IMR-90 (cell line): ENCODE results near the gene HIGD2A. TPM values are rescaled to one million over a fixed set of nuclear protein-coding genes. Genes with fewer than 3 reads are reported as not detected.

Experiments used
- ATAC-seq: fragments of 200-7000 bp; cut with Tn5 transposase; 2 replicates; pipeline ENCODE4 v1.9.1; 2020; ENCODE audit warnings: low read depth, mild to moderate bottlenecking, moderate library complexity
- BruUV-seq: library from RNA; stranded (reverse); fragments of 400-500 nt; replicated peaks from 2 replicates; lab custom pipeline; 2021; lab: Mats Ljungman, UMichigan
- CTCF ChIA-PET: fragments of 300-600 bp; formaldehyde crosslinking; extraction: SDS; loops from one replicate; lab custom pipeline; 2021; ENCODE audit warnings: antibody characterized with exemption; lab: Yijun Ruan, JAX
- POLR2A ChIA-PET: fragments of 300-600 bp; sonication (Branson Sonifier 250); formaldehyde crosslinking; loops from one replicate; lab custom pipeline; 2022; ENCODE audit warnings: antibody characterized with exemption; ENCODE audit not compliant: unreplicated experiment; lab: Charles Lee
- DNase-seq: peaks from one replicate; pipeline ENCODE4 v3.0.0; 2013
- H2AFZ ChIP-seq: replicated peaks from 2 replicates; pipeline ENCODE3; 2013; ENCODE audit warnings: low read length, mild to moderate bottlenecking; ENCODE audit not compliant: poor library complexity
- H2AK5ac ChIP-seq: 2 replicates; pipeline ENCODE4 v1.6.1; 2013; ENCODE audit warnings: low read depth, low read length, inconsistent platforms
- H2AK9ac ChIP-seq: replicated peaks from 2 replicates; pipeline ENCODE3; 2013; ENCODE audit warnings: mild to moderate bottlenecking, low read depth, low read length, moderate library complexity; ENCODE audit not compliant: poor library complexity
- H2BK120ac ChIP-seq: 2 replicates; pipeline ENCODE4 v1.6.1; 2013; ENCODE audit warnings: low read depth, low read length, inconsistent platforms
- H2BK15ac ChIP-seq: 3 replicates; pipeline ENCODE4 v1.6.1; 2013; ENCODE audit warnings: low read depth, low read length, inconsistent platforms
- H2BK20ac ChIP-seq: 2 replicates; pipeline ENCODE4 v1.6.1; 2013; ENCODE audit warnings: low read depth, mild to moderate bottlenecking, inconsistent platforms, low read length, moderate library complexity
- H2BK5ac ChIP-seq: 2 replicates; pipeline ENCODE4 v1.6.1; 2013; ENCODE audit warnings: mild to moderate bottlenecking, low read depth, low read length, inconsistent platforms; ENCODE audit not compliant: poor library complexity, severe bottlenecking
- H3K14ac ChIP-seq: replicated peaks from 2 replicates; pipeline ENCODE4 v1.6.1; 2013; ENCODE audit warnings: low read depth, low read length, inconsistent platforms
- H3K18ac ChIP-seq: 2 replicates; pipeline ENCODE4 v1.6.1; 2013; ENCODE audit warnings: low read depth, low read length, control low read depth
- H3K23ac ChIP-seq: 2 replicates; pipeline ENCODE4 v1.6.1; 2013; ENCODE audit warnings: low read depth, low read length, inconsistent platforms
- H3K27ac ChIP-seq: 2 replicates; pipeline ENCODE4 v1.5.1; 2013; ENCODE audit warnings: mild to moderate bottlenecking, control low read depth, low read length; ENCODE audit not compliant: insufficient read depth
- H3K27me3 ChIP-seq: 2 replicates; pipeline ENCODE4 v1.6.1; 2013; ENCODE audit warnings: low read length; ENCODE audit not compliant: control insufficient read depth, insufficient read depth
- H3K36me3 ChIP-seq: 2 replicates; pipeline ENCODE4 v1.6.1; 2013; ENCODE audit warnings: low read length, mixed read lengths; ENCODE audit not compliant: control insufficient read depth, insufficient read depth
- H3K4ac ChIP-seq: 2 replicates; pipeline ENCODE4 v1.6.1; 2013; ENCODE audit warnings: low read depth, low read length, inconsistent platforms
- H3K4me1 ChIP-seq: 2 replicates; pipeline ENCODE4 v1.6.1; 2013; ENCODE audit warnings: low read length, mixed read lengths; ENCODE audit not compliant: control insufficient read depth, insufficient read depth
- H3K4me2 ChIP-seq: 2 replicates; pipeline ENCODE4 v1.6.1; 2013; ENCODE audit warnings: low read depth, mild to moderate bottlenecking, control low read depth, low read length, moderate library complexity
- H3K4me3 ChIP-seq: 2 replicates; pipeline ENCODE4 v1.5.1; 2013; ENCODE audit warnings: low read depth, mild to moderate bottlenecking, control low read depth, low read length, moderate library complexity; ENCODE audit not compliant: insufficient read depth
- H3K56ac ChIP-seq: 2 replicates; pipeline ENCODE4 v1.6.1; 2013; ENCODE audit warnings: low read length, inconsistent platforms; ENCODE audit not compliant: insufficient read depth; ENCODE audit errors: extremely low read depth
- H3K79me1 ChIP-seq, 2 experiments: 2 replicates each; pipeline ENCODE4 v1.6.1; 2013; ENCODE audit warnings: low read length in 2 of 2, inconsistent platforms in 1 of 2, low read depth in 1 of 2
- H3K9ac ChIP-seq: 2 replicates; pipeline ENCODE4 v1.6.1; 2013; ENCODE audit warnings: low read depth, low read length, control low read depth
- H3K9me1 ChIP-seq: 2 replicates; pipeline ENCODE4 v1.6.1; 2013; ENCODE audit warnings: low read length, inconsistent platforms; ENCODE audit not compliant: insufficient read depth
- H3K9me3 ChIP-seq: 2 replicates; pipeline ENCODE4 v1.6.1; 2013; ENCODE audit warnings: low read length; ENCODE audit not compliant: control insufficient read depth, insufficient read depth
- H4K20me1 ChIP-seq: 2 replicates; pipeline ENCODE4 v1.6.1; 2013; ENCODE audit warnings: low read length, inconsistent platforms; ENCODE audit not compliant: insufficient read depth
- H4K5ac ChIP-seq: 2 replicates; pipeline ENCODE4 v1.6.1; 2013; ENCODE audit warnings: mild to moderate bottlenecking, low read depth, low read length, control low read depth
- H4K8ac ChIP-seq, 2 experiments: 2 replicates each; pipeline ENCODE4 v1.6.1; 2013; ENCODE audit warnings: low read depth in 2 of 2, low read length in 2 of 2, control low read depth in 1 of 2, inconsistent platforms in 1 of 2
- H4K91ac ChIP-seq: 2 replicates; pipeline ENCODE4 v1.6.1; 2013; ENCODE audit warnings: low read depth, low read length, inconsistent platforms; ENCODE audit not compliant: insufficient read depth
- BHLHE40 ChIP-seq: fragments of 150-350 bp; IDR thresholded peaks from 2 replicates; pipeline ENCODE4 v1.6.1; 2016; ENCODE audit warnings: mild to moderate bottlenecking, low read depth, low read length
- CEBPB ChIP-seq: IDR thresholded peaks from 2 replicates; pipeline ENCODE4 v1.6.1; 2012; ENCODE audit warnings: low read depth, low read length, improper control_type of control experiment
- CHD1 ChIP-seq: IDR thresholded peaks from 2 replicates; pipeline ENCODE4 v1.6.1; 2012; ENCODE audit warnings: low read depth, low read length, improper control_type of control experiment
- FOS ChIP-seq: fragments of 150-350 bp; IDR thresholded peaks from 2 replicates; pipeline ENCODE4 v1.6.1; 2016; ENCODE audit warnings: low read depth, low read length
- MAFK ChIP-seq: IDR thresholded peaks from 2 replicates; pipeline ENCODE4 v1.6.1; 2012; ENCODE audit warnings: low read depth, low read length, improper control_type of control experiment
- MAZ ChIP-seq: IDR thresholded peaks from 2 replicates; pipeline ENCODE4 v1.6.1; 2012; ENCODE audit warnings: low read depth, mild to moderate bottlenecking, low read length, improper control_type of control experiment, moderate library complexity, borderline replicate concordance
- MXI1 ChIP-seq: IDR thresholded peaks from 2 replicates; pipeline ENCODE4 v1.6.1; 2012; ENCODE audit warnings: low read depth, mild to moderate bottlenecking, low read length, moderate library complexity, borderline replicate concordance
- NFE2L2 ChIP-seq: fragments of 150-350 bp; IDR thresholded peaks from 2 replicates; pipeline ENCODE4 v1.6.1; 2016; ENCODE audit warnings: low read depth, mild to moderate bottlenecking, low read length
- POLR2A ChIP-seq: IDR thresholded peaks from 2 replicates; pipeline ENCODE4 v1.6.1; 2012; ENCODE audit warnings: mild to moderate bottlenecking, low read depth, low read length
- RAD21 ChIP-seq: IDR thresholded peaks from 2 replicates; pipeline ENCODE4 v1.6.1; 2012; ENCODE audit warnings: low read length, improper control_type of control experiment
- RCOR1 ChIP-seq: IDR thresholded peaks from 2 replicates; pipeline ENCODE4 v1.6.1; 2012; ENCODE audit warnings: mild to moderate bottlenecking, low read length, improper control_type of control experiment; ENCODE audit not compliant: insufficient replicate concordance
- RFX5 ChIP-seq: IDR thresholded peaks from 2 replicates; pipeline ENCODE4 v1.8.0; 2012; ENCODE audit warnings: low read depth, mild to moderate bottlenecking, low read length, moderate library complexity
- SMC3 ChIP-seq: fragments of 150-350 bp; IDR thresholded peaks from 2 replicates; pipeline ENCODE4 v1.6.1; 2016; ENCODE audit warnings: low read depth, mild to moderate bottlenecking, antibody characterized with exemption, low read length, moderate library complexity
- WGBS, 2 experiments: methylation state at CpG; one replicate each; pipeline versions ENCODE4 v1.1.5 to v1.1.7; 2013; ENCODE audit warnings: missing lambda C conversion rate in 2 of 2; ENCODE audit not compliant: insufficient read length in 1 of 2; ENCODE audit errors: extremely low coverage in 2 of 2; 5-methylcytosine and 5-hydroxymethylcytosine counted together
- dilution Hi-C: fragments of 300-500 bp; cut with HindIII; formaldehyde crosslinking; loops from one replicate; pipeline ENCODE4 v1.14.3; 2018; ENCODE audit warnings: low sequenced_read_pairs; ENCODE audit not compliant: unreplicated experiment
- in situ Hi-C: fragments of 300-500 bp; cut with MboI; formaldehyde crosslinking; loops from 3 replicates; pipeline ENCODE4 v1.14.3; 2019; ENCODE audit warnings: low sequenced_read_pairs, inconsistent platforms, mixed read lengths
- intact Hi-C: fragments of 100-400 bp; cut with micrococcal nuclease; formaldehyde crosslinking; loops from 2 replicates; pipeline ENCODE4 v1.10.0; 2022
- polyA plus RNA-seq, 3 experiments: library from polyadenylated mRNA; depleted of rRNA; stranded (reverse); fragments of >200 nt; gene quantifications; 2 replicates each; pipeline ENCODE4 v1.2.3, GENCODE V29; 2012; ENCODE audit warnings: low replicate concordance in 1 of 3
- total RNA-seq: library from RNA; depleted of rRNA; stranded (reverse); fragments of >200 nt; gene quantifications from 2 replicates; pipeline ENCODE4 v1.2.3, GENCODE V29; 2012
- TF ChIP-seq, protein P1 (sequence below): fragments of 150-350 bp; IDR thresholded peaks from 2 replicates; pipeline ENCODE4 v1.6.1; 2017; ENCODE audit warnings: mild to moderate bottlenecking, antibody characterized with exemption, low read length, low read depth
- TF ChIP-seq, protein P2 (sequence below): fragments of 150-350 bp; IDR thresholded peaks from 2 replicates; pipeline ENCODE4 v1.6.1; 2016; ENCODE audit warnings: low read depth, mild to moderate bottlenecking, low read length, moderate library complexity, borderline replicate concordance
- TF ChIP-seq, protein P3 (sequence below): conservative IDR thresholded peaks from 2 replicates; pipeline ENCODE4 v1.5.1; 2012; ENCODE audit warnings: mild to moderate bottlenecking, low read depth, low read length, improper control_type of control experiment

Gene HIGD2A
- total and polyA plus RNA-seq, 2 of the 4 experiments (the other 2 are of a cell fraction), result 35.0 to 131 TPM

DNA sequence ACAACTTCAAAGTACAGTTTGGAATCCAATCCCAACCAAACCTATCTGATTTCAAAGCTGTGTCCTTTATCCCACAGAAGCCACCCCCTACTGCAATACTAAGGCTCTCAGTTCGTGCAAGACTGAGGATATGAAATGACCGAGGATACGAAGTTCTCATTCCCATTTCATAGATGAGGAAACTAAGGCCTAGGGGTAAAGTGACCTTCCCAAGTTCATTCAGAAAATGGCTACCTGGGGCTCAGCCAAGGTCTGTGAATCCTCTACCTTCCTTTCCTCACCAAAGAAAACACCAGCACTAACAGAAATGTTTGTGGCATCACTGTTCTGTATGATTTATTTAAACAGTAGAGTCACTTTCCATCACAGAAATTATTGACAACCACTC is 32.4 kb upstream of the HIGD2A start:
- Histone ChIP-seq H3K18ac (no peak overlapping the region), H3K27ac (no peak overlapping the region), H2BK20ac (no peak overlapping the region), H2AFZ (no peak overlapping the region), H3K79me1 (peaks cover 38 to 55% of the 10 kb centered on the region in 2 experiments), H3K14ac (no peak overlapping the region), H3K9ac (no peak overlapping the region), H4K20me1 (peaks cover 54% of the 10 kb centered on the region), H3K4ac (no peak overlapping the region), H3K4me1 (0 out of 2 replicates have a peak, but pooled peaks cover 2% of the 10 kb centered on the region), H3K56ac (no peak overlapping the region), H3K9me1 (peaks cover 12% of the 10 kb centered on the region), H2AK9ac (no peak overlapping the region), H4K8ac (no peak overlapping the region), H3K9me3 (no peaks in the 10 kb centered on the region), H2BK5ac (no peak overlapping the region), H4K5ac (no peak overlapping the region), H2BK120ac (no peak overlapping the region), H3K36me3 (peaks cover 46% of the 10 kb centered on the region), H4K91ac (no peak overlapping the region), H2AK5ac (no peak overlapping the region), H3K4me2 (no peak overlapping the region), H3K23ac (no peak overlapping the region), H3K27me3 (no peaks in the 10 kb centered on the region), H2BK15ac (no peak overlapping the region), H3K4me3 (no peak overlapping the region)
- in situ Hi-C loops (no loop called here), intact Hi-C loops (no loop called here), dilution Hi-C loops (no loop called here)
- WGBS, 2 experiments, result no CpG with 5 or more reads among the region's 3 CpGs
- TF ChIP-seq POLR2A (no peak), CHD1 (no peak), SMC3 (no peak), RCOR1 (no peak), RAD21 (no peak), MAZ (no peak), FOS (no peak), MXI1 (no peak), NFE2L2 (no peak), CEBPB (no peak), BHLHE40 (no peak), MAFK (no peak), RFX5 (no peak)
- TF ChIP-seq, protein P1, sequence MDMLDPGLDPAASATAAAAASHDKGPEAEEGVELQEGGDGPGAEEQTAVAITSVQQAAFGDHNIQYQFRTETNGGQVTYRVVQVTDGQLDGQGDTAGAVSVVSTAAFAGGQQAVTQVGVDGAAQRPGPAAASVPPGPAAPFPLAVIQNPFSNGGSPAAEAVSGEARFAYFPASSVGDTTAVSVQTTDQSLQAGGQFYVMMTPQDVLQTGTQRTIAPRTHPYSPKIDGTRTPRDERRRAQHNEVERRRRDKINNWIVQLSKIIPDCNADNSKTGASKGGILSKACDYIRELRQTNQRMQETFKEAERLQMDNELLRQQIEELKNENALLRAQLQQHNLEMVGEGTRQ, result no peak
- TF ChIP-seq, protein P2, sequence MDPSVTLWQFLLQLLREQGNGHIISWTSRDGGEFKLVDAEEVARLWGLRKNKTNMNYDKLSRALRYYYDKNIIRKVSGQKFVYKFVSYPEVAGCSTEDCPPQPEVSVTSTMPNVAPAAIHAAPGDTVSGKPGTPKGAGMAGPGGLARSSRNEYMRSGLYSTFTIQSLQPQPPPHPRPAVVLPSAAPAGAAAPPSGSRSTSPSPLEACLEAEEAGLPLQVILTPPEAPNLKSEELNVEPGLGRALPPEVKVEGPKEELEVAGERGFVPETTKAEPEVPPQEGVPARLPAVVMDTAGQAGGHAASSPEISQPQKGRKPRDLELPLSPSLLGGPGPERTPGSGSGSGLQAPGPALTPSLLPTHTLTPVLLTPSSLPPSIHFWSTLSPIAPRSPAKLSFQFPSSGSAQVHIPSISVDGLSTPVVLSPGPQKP, result no peak
- TF ChIP-seq, protein P3, sequence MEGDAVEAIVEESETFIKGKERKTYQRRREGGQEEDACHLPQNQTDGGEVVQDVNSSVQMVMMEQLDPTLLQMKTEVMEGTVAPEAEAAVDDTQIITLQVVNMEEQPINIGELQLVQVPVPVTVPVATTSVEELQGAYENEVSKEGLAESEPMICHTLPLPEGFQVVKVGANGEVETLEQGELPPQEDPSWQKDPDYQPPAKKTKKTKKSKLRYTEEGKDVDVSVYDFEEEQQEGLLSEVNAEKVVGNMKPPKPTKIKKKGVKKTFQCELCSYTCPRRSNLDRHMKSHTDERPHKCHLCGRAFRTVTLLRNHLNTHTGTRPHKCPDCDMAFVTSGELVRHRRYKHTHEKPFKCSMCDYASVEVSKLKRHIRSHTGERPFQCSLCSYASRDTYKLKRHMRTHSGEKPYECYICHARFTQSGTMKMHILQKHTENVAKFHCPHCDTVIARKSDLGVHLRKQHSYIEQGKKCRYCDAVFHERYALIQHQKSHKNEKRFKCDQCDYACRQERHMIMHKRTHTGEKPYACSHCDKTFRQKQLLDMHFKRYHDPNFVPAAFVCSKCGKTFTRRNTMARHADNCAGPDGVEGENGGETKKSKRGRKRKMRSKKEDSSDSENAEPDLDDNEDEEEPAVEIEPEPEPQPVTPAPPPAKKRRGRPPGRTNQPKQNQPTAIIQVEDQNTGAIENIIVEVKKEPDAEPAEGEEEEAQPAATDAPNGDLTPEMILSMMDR, result no peak
- ATAC-seq, result no peak
- ChIA-PET POLR2A (no interaction called here), CTCF (no interaction called here)
- DNase-seq, result no peak
- no TSS peak for BruUV-seq
